KBM-7 (cell line): Measurements from ENCODE around the gene TMEM225B.
"Not testable (repeated sequence)": the region's sequence is repeated elsewhere in the genome, so short reads cannot be mapped to it uniquely, and the experiment has no call there.

Source experiments
- DNase-seq: peaks from one replicate; pipeline ENCODE4 v3.0.0-alpha.2; 2015
- in situ Hi-C: fragments of 300-500 bp; cut with MboI; formaldehyde crosslinking; loops from 2 replicates; pipeline ENCODE4 v1.14.3; 2020; ENCODE audit warnings: low sequenced_read_pairs, low pct_unique_long_range_greater_than_20kb, mixed read lengths

Gene TMEM225B

GRCh38 chr7:99597762-99598501 lies at the start of gene TMEM225B:
Gene TMEM225B (plus strand): TSS chr7:99598267. CDS start chr7:99604389, 6,122 bp downstream.
- no peak for DNase-seq
- in situ Hi-C loops: no loop called here

- DNase-seq, in situ Hi-C loops: not testable (repeated sequence)
Measured at GRCh38 chr7:99549545-99549944, 48.5 kb upstream of the TMEM225B start.

GRCh38 chr7:99551334-99551733 lies 46.7 kb upstream of the TMEM225B start:
- in situ Hi-C loops: no loop called here
- no peak for DNase-seq

GRCh38 chr7:99551767-99552463 lies 46.2 kb upstream of the TMEM225B start, which contains the start of gene FAM200A:
Gene FAM200A (minus strand): TSS chr7:99552114. CDS start chr7:99548407, 3,707 bp downstream.
- in situ Hi-C loops: no loop called here
- DNase-seq: peak; percentile 89

GRCh38 chr7:99553039-99553438 lies 45.0 kb upstream of the TMEM225B start:
- in situ Hi-C loops: no loop called here

GRCh38 chr7:99554939-99555338 lies 43.1 kb upstream of the TMEM225B start:
- in situ Hi-C loops: no loop called here
- DNase-seq: no peak

More at GRCh38 chr7:99553039-99553438, 45.0 kb upstream of the TMEM225B start:
- no peak for DNase-seq

- DNase-seq: no peak
- in situ Hi-C loops: no loop called here
Measured at GRCh38 chr7:99557196-99557607, 40.9 kb upstream of the TMEM225B start.

- no peak for DNase-seq
- in situ Hi-C loops: no loop called here
Measured at GRCh38 chr7:99557940-99558305, 40.1 kb upstream of the TMEM225B start.

- in situ Hi-C loops: no loop called here
- DNase-seq: peak; percentile 78
Measured at GRCh38 chr7:99558306-99559174, 39.5 kb upstream of the TMEM225B start, which contains the start of gene ZNF655. Gene ZNF655 (plus strand): TSS chr7:99558642. CDS start chr7:99560560, 1,918 bp downstream.

- peak; percentile 6 for DNase-seq
- in situ Hi-C loops: no loop called here
Measured at GRCh38 chr7:99559175-99559915, 38.7 kb upstream of the TMEM225B start.

- no peak for DNase-seq
- in situ Hi-C loops: no loop called here
Measured at GRCh38 chr7:99560834-99561736, 37.0 kb upstream of the TMEM225B start.

- no peak for DNase-seq
- in situ Hi-C loops: no loop called here
Measured at GRCh38 chr7:99561737-99562051, 36.4 kb upstream of the TMEM225B start.

GRCh38 chr7:99562114-99562784 lies 35.8 kb upstream of the TMEM225B start:
- in situ Hi-C loops: no loop called here
- DNase-seq: no peak

- DNase-seq: no peak
- in situ Hi-C loops: no loop called here
Measured at GRCh38 chr7:99562832-99563231, 35.2 kb upstream of the TMEM225B start.

- no peak for DNase-seq
- in situ Hi-C loops: no loop called here
Measured at GRCh38 chr7:99563650-99564049, 34.4 kb upstream of the TMEM225B start.

GRCh38 chr7:99568770-99569169 lies 29.3 kb upstream of the TMEM225B start:
- DNase-seq, in situ Hi-C loops: not testable (repeated sequence)

GRCh38 chr7:99571768-99572167 lies 26.3 kb upstream of the TMEM225B start:
- in situ Hi-C loops: no loop called here
- DNase-seq: no peak
